ENCODE results near the gene NTM.
A peak's percentile ranks its signal among the peaks of the same experiment; 100 is the strongest.
"Not testable (repeated sequence)": the region's sequence is repeated elsewhere in the genome, so short reads cannot be mapped to it uniquely, and the experiment has no call there.

NTM gene

GRCh38 chr11:132293586-132293985 lies 923.2 kb downstream of the NTM start:
- Mint-ChIP-seq H3K36me3 (no peaks in the 10 kb centered on the region), H3K4me3 (no peak overlapping the region), H3K4me1 (no peaks in the 10 kb centered on the region), H3K27ac (no peak overlapping the region), H3K9me3 (peaks cover 6% of the 10 kb centered on the region)
- ATAC-seq (no peak), DNase-seq (ENCODE audit: low spot score in 2 of 2) (no peak)

GRCh38 chr11:132296946-132297610 lies 926.7 kb downstream of the NTM start:
- DNase-seq (ENCODE audit: low spot score in 2 of 2) (no peak), ATAC-seq (no peak)
- no peak overlapping the region for H3K4me3 Mint-ChIP-seq
- H3K27ac Mint-ChIP-seq = no peak overlapping the region
- H3K4me1 Mint-ChIP-seq = no peaks in the 10 kb centered on the region
- peaks cover 2% of the 10 kb centered on the region for H3K9me3 Mint-ChIP-seq
- H3K36me3 Mint-ChIP-seq = no peaks in the 10 kb centered on the region

- ATAC-seq (no peak), DNase-seq (ENCODE audit: low spot score in 2 of 2) (no peak)
- H3K9me3 Mint-ChIP-seq = no peaks in the 10 kb centered on the region
- H3K4me3 Mint-ChIP-seq = no peak overlapping the region
- no peaks in the 10 kb centered on the region for H3K4me1 Mint-ChIP-seq
- no peak overlapping the region for H3K27ac Mint-ChIP-seq
- H3K36me3 Mint-ChIP-seq = no peaks in the 10 kb centered on the region
Measured at GRCh38 chr11:132298357-132298756, 927.9 kb downstream of the NTM start.

GRCh38 chr11:132300283-132300682 lies 929.9 kb downstream of the NTM start:
- Mint-ChIP-seq H3K27ac (no peak overlapping the region), H3K36me3 (no peaks in the 10 kb centered on the region), H3K4me3 (no peak overlapping the region), H3K9me3 (no peaks in the 10 kb centered on the region), H3K4me1 (no peaks in the 10 kb centered on the region)
- ATAC-seq (no peak), DNase-seq (ENCODE audit: low spot score in 2 of 2) (no peak)

GRCh38 chr11:132301465-132301864 lies 931.0 kb downstream of the NTM start:
- Mint-ChIP-seq H3K4me1 (no peaks in the 10 kb centered on the region), H3K27ac (no peak overlapping the region), H3K9me3 (no peaks in the 10 kb centered on the region), H3K36me3 (no peaks in the 10 kb centered on the region), H3K4me3 (no peak overlapping the region)
- ATAC-seq (no peak), DNase-seq (ENCODE audit: low spot score in 2 of 2) (no peak)

GRCh38 chr11:132301900-132302299 lies 931.5 kb downstream of the NTM start:
- Mint-ChIP-seq H3K27ac (no peak overlapping the region), H3K4me3 (no peak overlapping the region), H3K9me3 (no peaks in the 10 kb centered on the region), H3K36me3 (no peaks in the 10 kb centered on the region), H3K4me1 (no peaks in the 10 kb centered on the region)
- DNase-seq (ENCODE audit: low spot score in 2 of 2) (no peak), ATAC-seq (no peak)

- H3K4me1 Mint-ChIP-seq = no peaks in the 10 kb centered on the region
- no peak overlapping the region for H3K4me3 Mint-ChIP-seq
- no peak overlapping the region for H3K27ac Mint-ChIP-seq
- H3K9me3 Mint-ChIP-seq = no peaks in the 10 kb centered on the region
- no peak for ATAC-seq
- DNase-seq (ENCODE audit: low spot score in 2 of 2) = no peak
- no peaks in the 10 kb centered on the region for H3K36me3 Mint-ChIP-seq
Measured at GRCh38 chr11:132307309-132308020, 937.0 kb downstream of the NTM start.

- Mint-ChIP-seq H3K9me3 (no peaks in the 10 kb centered on the region), H3K4me3 (no peak overlapping the region), H3K36me3 (no peaks in the 10 kb centered on the region), H3K27ac (no peak overlapping the region), H3K4me1 (no peaks in the 10 kb centered on the region)
- ATAC-seq (no peak), DNase-seq (ENCODE audit: low spot score in 2 of 2) (no peak)
Measured at GRCh38 chr11:132310390-132311375, 940.3 kb downstream of the NTM start.

- Mint-ChIP-seq H3K36me3 (no peaks in the 10 kb centered on the region), H3K9me3 (no peaks in the 10 kb centered on the region), H3K4me3 (no peak overlapping the region), H3K27ac (no peak overlapping the region), H3K4me1 (no peaks in the 10 kb centered on the region)
- DNase-seq (ENCODE audit: low spot score in 2 of 2) = no peak
- no peak for ATAC-seq
Measured at GRCh38 chr11:132311703-132312102, 941.3 kb downstream of the NTM start.

- no peak overlapping the region for H3K4me3 Mint-ChIP-seq
- ATAC-seq (peak; percentile 13), DNase-seq (ENCODE audit: low spot score in 2 of 2) (no peak)
- H3K9me3 Mint-ChIP-seq = no peaks in the 10 kb centered on the region
- H3K27ac Mint-ChIP-seq = no peak overlapping the region
- no peaks in the 10 kb centered on the region for H3K36me3 Mint-ChIP-seq
- no peaks in the 10 kb centered on the region for H3K4me1 Mint-ChIP-seq
Measured at GRCh38 chr11:132312161-132312560, 941.7 kb downstream of the NTM start.

GRCh38 chr11:132312701-132313111 lies 942.3 kb downstream of the NTM start:
- DNase-seq (ENCODE audit: low spot score in 2 of 2) (no peak), ATAC-seq (peak; percentile 24)
- no peaks in the 10 kb centered on the region for H3K4me1 Mint-ChIP-seq
- H3K36me3 Mint-ChIP-seq = no peaks in the 10 kb centered on the region
- no peaks in the 10 kb centered on the region for H3K9me3 Mint-ChIP-seq
- H3K27ac Mint-ChIP-seq = no peak overlapping the region
- no peak overlapping the region for H3K4me3 Mint-ChIP-seq

GRCh38 chr11:132314911-132315455 lies 944.6 kb downstream of the NTM start:
- Mint-ChIP-seq H3K27ac (no peak overlapping the region), H3K4me3 (no peak overlapping the region), H3K9me3 (no peaks in the 10 kb centered on the region), H3K4me1 (no peaks in the 10 kb centered on the region), H3K36me3 (no peaks in the 10 kb centered on the region)
- DNase-seq (ENCODE audit: low spot score in 2 of 2) (no peak), ATAC-seq (no peak)

- DNase-seq (ENCODE audit: low spot score in 2 of 2) (no peak), ATAC-seq (no peak)
- no peaks in the 10 kb centered on the region for H3K9me3 Mint-ChIP-seq
- H3K4me1 Mint-ChIP-seq = no peaks in the 10 kb centered on the region
- no peak overlapping the region for H3K27ac Mint-ChIP-seq
- H3K36me3 Mint-ChIP-seq = no peaks in the 10 kb centered on the region
- no peak overlapping the region for H3K4me3 Mint-ChIP-seq
Measured at GRCh38 chr11:132315696-132316095, 945.3 kb downstream of the NTM start.

- peak; percentile 79 for ATAC-seq
- Mint-ChIP-seq H3K4me1 (no peaks in the 10 kb centered on the region), H3K27ac (no peak overlapping the region), H3K9me3 (no peaks in the 10 kb centered on the region), H3K4me3 (no peak overlapping the region), H3K36me3 (no peaks in the 10 kb centered on the region)
- no peak for DNase-seq (ENCODE audit: low spot score in 2 of 2)
Measured at GRCh38 chr11:132318421-132319157, 948.2 kb downstream of the NTM start.

GRCh38 chr11:132319419-132319818 lies 949.0 kb downstream of the NTM start:
- not testable (repeated sequence) for H3K27ac Mint-ChIP-seq; DNase-seq (ENCODE audit: low spot score in 2 of 2); H3K36me3 Mint-ChIP-seq; H3K4me3 Mint-ChIP-seq; H3K4me1 Mint-ChIP-seq; H3K9me3 Mint-ChIP-seq; ATAC-seq

Data from stimulated activated effector memory CD8-positive, alpha-beta T cell treated with anti-CD3 and anti-CD28 coated beads, Interleukin-12 subunit alpha, Interleukin-12 subunit beta, amount 100 ng/mL, for 72 hours (primary cell).